Measurements from ENCODE around the gene SUGP2.

GRCh38 chr19:19040417-19040816, 7.1 kb upstream of the SUGP2 start:
- TF ChIP-seq CTCF (IDR thresholded peaks at IDR 0.05; ENCODE audit: poor library complexity, severe bottlenecking): no peak
- TF ChIP-seq TAF1 (IDR thresholded peaks at IDR 0.05; ENCODE audit: low read depth): no peak
- TF ChIP-seq EZH2 (IDR thresholded peaks at IDR 0.05; ENCODE audit: borderline replicate concordance, insufficient read depth, low read length, poor library complexity, severe bottlenecking): no peak
- TF ChIP-seq POLR2AphosphoS5 (IDR thresholded peaks at IDR 0.05): no peak
- TF ChIP-seq RAD21 (conservative IDR thresholded peaks at IDR 0.05): no peak
- no peak for TF ChIP-seq EP300 (conservative IDR thresholded peaks at IDR 0.05; ENCODE audit: poor library complexity, severe bottlenecking)
- TF ChIP-seq REST (IDR thresholded peaks at IDR 0.05; ENCODE audit: borderline replicate concordance): no peak

Measured in neural cell (in vitro differentiated cells).